ENCODE measurements around the gene PLCH2.

GRCh38 chr1:2534315-2534686, 58.2 kb downstream of the PLCH2 start:
- TF ChIP-seq GATA2 (IDR thresholded peaks at IDR 0.05; ENCODE audit: low read depth, low read length), result no peak
- TF ChIP-seq GATA3 (IDR thresholded peaks at IDR 0.05; ENCODE audit: low read depth, low read length), result no peak

Data from SH-SY5Y (cell line).